Measurements from ENCODE around the gene MPZL3.

Gene MPZL3

GRCh38 chr11:118263695-118264568, 11.8 kb upstream of the MPZL3 start, which contains the start of gene MPZL2:
TSS of gene MPZL2 (minus strand) at chr11:118264297. CDS start at chr11:118264153, 144 bp downstream.
- DNase-seq: no peak

GRCh38 chr11:118263112-118263511, 10.9 kb upstream of the MPZL3 start:
- no peak for DNase-seq

- DNase-seq: no peak
These were observed 8.2 kb upstream of the MPZL3 start for GRCh38 chr11:118260353-118260752.

- no peak for DNase-seq
These were observed 7.0 kb upstream of the MPZL3 start for GRCh38 chr11:118259138-118259537.

GRCh38 chr11:118258410-118258809, 6.2 kb upstream of the MPZL3 start:
- DNase-seq: no peak

GRCh38 chr11:118252688-118253087, 523 bp upstream of the MPZL3 start:
- DNase-seq: no peak

GRCh38 chr11:118247041-118247440, 5.1 kb downstream of the MPZL3 start:
- DNase-seq: no peak

GRCh38 chr11:118245936-118246562, 6.1 kb downstream of the MPZL3 start:
- no peak for DNase-seq

- no peak for DNase-seq
These were observed 8.0 kb downstream of the MPZL3 start for GRCh38 chr11:118243993-118244762.

- no peak for DNase-seq
These were observed 9.0 kb downstream of the MPZL3 start for GRCh38 chr11:118243161-118243560.

GRCh38 chr11:118241764-118242098, 10.4 kb downstream of the MPZL3 start:
- no peak for DNase-seq

- no peak for DNase-seq
These were observed 11.0 kb downstream of the MPZL3 start for GRCh38 chr11:118240999-118241763.

GRCh38 chr11:118239509-118240205, 12.5 kb downstream of the MPZL3 start:
- DNase-seq: no peak

- DNase-seq: no peak
These were observed 13.2 kb downstream of the MPZL3 start for GRCh38 chr11:118238929-118239328.

GRCh38 chr11:118238421-118238820, 13.7 kb downstream of the MPZL3 start:
- no peak for DNase-seq

GRCh38 chr11:118236170-118236569, 16.0 kb downstream of the MPZL3 start:
- DNase-seq: no peak

GRCh38 chr11:118234833-118235232, 17.3 kb downstream of the MPZL3 start:
- DNase-seq: no peak

GRCh38 chr11:118233850-118234249, 18.3 kb downstream of the MPZL3 start:
- DNase-seq: no peak

GRCh38 chr11:118233377-118233776, 18.8 kb downstream of the MPZL3 start:
- no peak for DNase-seq

GRCh38 chr11:118232659-118233058, 19.5 kb downstream of the MPZL3 start:
- no peak for DNase-seq

- no peak for DNase-seq
These were observed 20.7 kb downstream of the MPZL3 start for GRCh38 chr11:118231461-118231860.

GRCh38 chr11:118230088-118230487, 22.1 kb downstream of the MPZL3 start:
- DNase-seq: no peak
